PFSK-1 (cell line): ENCODE measurements around the gene SMIM26.

Experiments
- FOXP2 ChIP-seq: optimal IDR thresholded peaks from 2 replicates; pipeline ENCODE3; 2011; ENCODE audit warnings: borderline replicate concordance, control low read depth, inconsistent platforms; ENCODE audit not compliant: insufficient read depth; ENCODE audit errors: extremely low read length, extremely low read depth
- POLR2AphosphoS5 ChIP-seq: IDR thresholded peaks from 2 replicates; pipeline ENCODE4 v1.6.1; 2012; ENCODE audit warnings: low read depth, mild to moderate bottlenecking, control low read depth, low read length, moderate library complexity
- SIN3A ChIP-seq: IDR thresholded peaks from 2 replicates; pipeline ENCODE4 v1.6.1; 2012; ENCODE audit warnings: mild to moderate bottlenecking, low read length, moderate library complexity, borderline replicate concordance; ENCODE audit not compliant: insufficient read depth
- TAF1 ChIP-seq: IDR thresholded peaks from 2 replicates; pipeline ENCODE4 v1.6.1; 2012; ENCODE audit warnings: low read length, control low read depth, borderline replicate concordance; ENCODE audit not compliant: insufficient read depth
- TF ChIP-seq, protein P1 (sequence below), 2 experiments: IDR thresholded peaks; 2 replicates each; pipeline versions ENCODE4 v1.6.1 to v1.8.0; 2011 to 2012; ENCODE audit warnings: low read depth in 2 of 2, low read length in 2 of 2, control low read depth in 1 of 2, inconsistent platforms in 1 of 2, mild to moderate bottlenecking in 1 of 2, moderate library complexity in 1 of 2; ENCODE audit not compliant: insufficient read depth in 1 of 2

The SMIM26 gene

GRCh38 chr20:18548465-18548864 lies 18.8 kb upstream of the SMIM26 start:
- TF ChIP-seq SIN3A (no peak), POLR2AphosphoS5 (no peak), FOXP2 (no peak), TAF1 (no peak)
- TF ChIP-seq, protein P1, sequence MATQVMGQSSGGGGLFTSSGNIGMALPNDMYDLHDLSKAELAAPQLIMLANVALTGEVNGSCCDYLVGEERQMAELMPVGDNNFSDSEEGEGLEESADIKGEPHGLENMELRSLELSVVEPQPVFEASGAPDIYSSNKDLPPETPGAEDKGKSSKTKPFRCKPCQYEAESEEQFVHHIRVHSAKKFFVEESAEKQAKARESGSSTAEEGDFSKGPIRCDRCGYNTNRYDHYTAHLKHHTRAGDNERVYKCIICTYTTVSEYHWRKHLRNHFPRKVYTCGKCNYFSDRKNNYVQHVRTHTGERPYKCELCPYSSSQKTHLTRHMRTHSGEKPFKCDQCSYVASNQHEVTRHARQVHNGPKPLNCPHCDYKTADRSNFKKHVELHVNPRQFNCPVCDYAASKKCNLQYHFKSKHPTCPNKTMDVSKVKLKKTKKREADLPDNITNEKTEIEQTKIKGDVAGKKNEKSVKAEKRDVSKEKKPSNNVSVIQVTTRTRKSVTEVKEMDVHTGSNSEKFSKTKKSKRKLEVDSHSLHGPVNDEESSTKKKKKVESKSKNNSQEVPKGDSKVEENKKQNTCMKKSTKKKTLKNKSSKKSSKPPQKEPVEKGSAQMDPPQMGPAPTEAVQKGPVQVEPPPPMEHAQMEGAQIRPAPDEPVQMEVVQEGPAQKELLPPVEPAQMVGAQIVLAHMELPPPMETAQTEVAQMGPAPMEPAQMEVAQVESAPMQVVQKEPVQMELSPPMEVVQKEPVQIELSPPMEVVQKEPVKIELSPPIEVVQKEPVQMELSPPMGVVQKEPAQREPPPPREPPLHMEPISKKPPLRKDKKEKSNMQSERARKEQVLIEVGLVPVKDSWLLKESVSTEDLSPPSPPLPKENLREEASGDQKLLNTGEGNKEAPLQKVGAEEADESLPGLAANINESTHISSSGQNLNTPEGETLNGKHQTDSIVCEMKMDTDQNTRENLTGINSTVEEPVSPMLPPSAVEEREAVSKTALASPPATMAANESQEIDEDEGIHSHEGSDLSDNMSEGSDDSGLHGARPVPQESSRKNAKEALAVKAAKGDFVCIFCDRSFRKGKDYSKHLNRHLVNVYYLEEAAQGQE (IDR thresholded peaks at IDR 0.05; ENCODE audit: insufficient read depth in 1 of 2, low read depth in 2 of 2, low read length in 2 of 2) = no peak

- TF ChIP-seq FOXP2 (no peak), TAF1 (no peak), POLR2AphosphoS5 (no peak), SIN3A (no peak)
- TF ChIP-seq, protein P1 (IDR thresholded peaks at IDR 0.05; ENCODE audit: insufficient read depth in 1 of 2, low read depth in 2 of 2, low read length in 2 of 2) = no peak
These were observed 13.5 kb upstream of the SMIM26 start for GRCh38 chr20:18553746-18554145.

DNA sequence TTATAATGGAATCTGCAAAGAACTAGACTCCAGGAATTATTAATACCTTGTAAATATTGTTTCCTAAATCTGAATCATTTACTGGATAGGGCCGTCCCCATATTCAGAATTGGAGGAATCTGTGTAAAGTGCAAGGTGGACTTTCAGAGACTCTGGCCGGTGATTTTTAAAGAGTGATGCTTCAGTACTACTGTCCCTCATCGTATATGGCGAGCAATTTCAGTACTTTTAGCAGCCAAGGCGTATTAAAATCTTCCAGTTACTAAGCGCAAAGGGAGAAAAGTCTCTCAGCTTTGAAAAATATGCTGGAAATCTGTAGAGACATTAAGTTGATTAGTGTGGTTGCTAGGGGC lies 483 bp downstream of the SMIM26 start:
- TF ChIP-seq FOXP2 (no peak), SIN3A (no peak)

DNA sequence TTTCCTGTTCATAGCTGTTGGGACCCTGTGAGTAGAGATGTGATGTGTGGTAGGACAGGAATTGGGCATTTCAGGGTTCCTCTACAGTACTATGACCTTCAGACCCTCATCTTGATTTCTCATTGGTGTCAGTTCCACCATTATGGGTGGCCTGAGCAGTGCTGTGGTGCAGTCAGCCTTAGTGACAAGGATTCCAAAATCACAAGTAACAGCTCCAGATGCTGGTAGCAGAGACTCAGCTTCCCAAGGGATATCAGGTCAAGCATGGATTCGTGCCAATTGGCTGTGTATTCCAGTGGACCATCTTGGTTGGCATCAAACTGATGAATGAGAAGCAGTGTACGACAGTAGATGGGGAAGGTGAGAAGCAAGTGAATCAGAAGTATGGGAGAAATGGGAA lies 3.8 kb downstream of the SMIM26 start:
- TF ChIP-seq POLR2AphosphoS5 (no peak), FOXP2 (no peak), TAF1 (no peak), SIN3A (no peak)
- TF ChIP-seq, protein P1 (IDR thresholded peaks at IDR 0.05; ENCODE audit: insufficient read depth in 1 of 2, low read depth in 2 of 2, low read length in 2 of 2) = no peak

DNA sequence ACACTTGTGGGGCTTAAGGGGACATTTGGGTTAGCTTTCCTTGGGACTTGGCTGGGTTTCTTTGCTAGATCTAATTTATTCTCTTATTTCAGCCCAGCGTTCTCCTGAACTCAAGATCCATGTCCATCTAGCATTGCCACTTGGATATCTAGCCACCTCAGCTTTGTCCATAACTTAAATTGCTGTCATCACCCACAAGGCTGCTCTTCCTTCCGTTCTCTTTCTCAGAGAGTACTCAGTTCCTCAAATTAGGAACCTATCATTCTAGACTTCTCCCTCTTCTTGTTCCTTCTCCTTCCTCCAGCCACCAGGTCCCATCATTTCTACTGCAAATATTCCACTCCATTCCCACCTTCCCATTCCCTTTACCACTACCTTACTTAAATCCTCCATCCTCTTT lies 4.3 kb downstream of the SMIM26 start:
- TF ChIP-seq, protein P1 (IDR thresholded peaks at IDR 0.05; ENCODE audit: insufficient read depth in 1 of 2, low read depth in 2 of 2, low read length in 2 of 2) = no peak
- no peak for TF ChIP-seq TAF1
- TF ChIP-seq SIN3A = no peak
- TF ChIP-seq FOXP2 = no peak
- TF ChIP-seq POLR2AphosphoS5 = no peak
